Ishikawa (cell line): ENCODE measurements around the gene WNT11.

Source experiments
- CEBPB ChIP-seq: IDR thresholded peaks from 2 replicates; pipeline ENCODE4 v1.6.1; 2012
- CREB1 ChIP-seq: IDR thresholded peaks from 2 replicates; pipeline ENCODE4 v1.6.1; 2012; ENCODE audit warnings: low read depth
- EGR1 ChIP-seq: IDR thresholded peaks from 2 replicates; pipeline ENCODE4 v1.6.1; 2012
- EP300 ChIP-seq: IDR thresholded peaks from 2 replicates; pipeline ENCODE4 v1.6.1; 2012; ENCODE audit warnings: borderline replicate concordance
- FOXM1 ChIP-seq: IDR thresholded peaks from 2 replicates; pipeline ENCODE4 v1.6.1; 2012; ENCODE audit warnings: low read depth, borderline replicate concordance
- MAX ChIP-seq: IDR thresholded peaks from 2 replicates; pipeline ENCODE4 v1.6.1; 2012
- NFIC ChIP-seq: IDR thresholded peaks from 2 replicates; pipeline ENCODE4 v1.6.1; 2012
- RAD21 ChIP-seq: IDR thresholded peaks from 2 replicates; pipeline ENCODE4 v1.6.1; 2012; ENCODE audit warnings: low read depth
- REST ChIP-seq: IDR thresholded peaks from 2 replicates; pipeline ENCODE4 v1.6.1; 2012; ENCODE audit warnings: low read depth, mild to moderate bottlenecking
- TAF1 ChIP-seq: IDR thresholded peaks from 2 replicates; pipeline ENCODE4 v1.6.1; 2012; ENCODE audit warnings: low read depth, mild to moderate bottlenecking
- TCF12 ChIP-seq: IDR thresholded peaks from 2 replicates; pipeline ENCODE4 v1.6.1; 2012; ENCODE audit warnings: low read depth
- TEAD4 ChIP-seq: IDR thresholded peaks from 2 replicates; pipeline ENCODE4 v1.6.1; 2012
- USF1 ChIP-seq: IDR thresholded peaks from 2 replicates; pipeline ENCODE4 v1.6.1; 2012
- YY1 ChIP-seq: IDR thresholded peaks from 2 replicates; pipeline ENCODE4 v1.6.1; 2012; ENCODE audit warnings: low read depth
- ZBTB7A ChIP-seq: IDR thresholded peaks from 2 replicates; pipeline ENCODE4 v1.6.1; 2012; ENCODE audit warnings: low read depth

WNT11 gene

GRCh38 chr11:76147106-76147740 is 59.1 kb downstream of the WNT11 start:
- no peak for TF ChIP-seq EP300
- no peak for TF ChIP-seq NFIC
- no peak for TF ChIP-seq EGR1
- no peak for TF ChIP-seq TCF12
- TF ChIP-seq YY1 = no peak
- TF ChIP-seq ZBTB7A = no peak
- TF ChIP-seq TEAD4 = no peak
- no peak for TF ChIP-seq REST
- TF ChIP-seq MAX = no peak
- no peak for TF ChIP-seq CEBPB
- no peak for TF ChIP-seq TAF1
- no peak for TF ChIP-seq FOXM1
- no peak for TF ChIP-seq USF1
- TF ChIP-seq RAD21 = no peak
- no peak for TF ChIP-seq CREB1

- TF ChIP-seq EP300 (no peak), CREB1 (no peak), USF1 (no peak)
Measured at GRCh38 chr11:76143274-76143673, 63.0 kb downstream of the WNT11 start.

GRCh38 chr11:76141901-76142588 is 64.3 kb downstream of the WNT11 start:
- TF ChIP-seq EP300 (no peak), NFIC (no peak), TAF1 (no peak), REST (no peak), CREB1 (no peak), RAD21 (no peak), TEAD4 (no peak), YY1 (no peak), TCF12 (no peak), MAX (no peak), CEBPB (no peak), ZBTB7A (no peak), EGR1 (no peak), FOXM1 (no peak), USF1 (no peak)

GRCh38 chr11:76140912-76141574 is 65.3 kb downstream of the WNT11 start:
- TF ChIP-seq NFIC = no peak

GRCh38 chr11:76139314-76139713 is 67.0 kb downstream of the WNT11 start:
- TF ChIP-seq EP300 (no peak), TAF1 (no peak), CEBPB (no peak), TCF12 (no peak), TEAD4 (no peak), FOXM1 (no peak), CREB1 (no peak), YY1 (no peak), USF1 (no peak), NFIC (no peak), MAX (no peak), REST (no peak), ZBTB7A (no peak), EGR1 (no peak), RAD21 (no peak)
